HepG2 (cell line): Measurements from ENCODE around the gene GAS2. TPM values are rescaled to one million over a fixed set of nuclear protein-coding genes. Genes with fewer than 3 reads are reported as not detected.

Source experiments
- ATAC-seq: fragments of 200-7000 bp; cut with Tn5 transposase; 3 replicates; pipeline ENCODE4 v1.9.1; 2020; ENCODE audit warnings: mild to moderate bottlenecking, moderate library complexity
- BruUV-seq: library from RNA; stranded (reverse); fragments of 400-500 nt; replicated peaks from 2 replicates; lab custom pipeline; 2021; lab: Mats Ljungman, UMichigan
- CTCF ChIA-PET: fragments of 300-600 bp; formaldehyde crosslinking; extraction: SDS; loops from one replicate; lab custom pipeline; 2021; ENCODE audit warnings: low total read pairs, inconsistent platforms, low intra/inter-chr PET ratio; lab: Yijun Ruan, JAX
- POLR2A ChIA-PET: fragments of 350-600 bp; sonication (Branson Sonifier 250); formaldehyde crosslinking; loops from one replicate; lab custom pipeline; 2020; ENCODE audit warnings: antibody characterized with exemption, inconsistent platforms; lab: Yijun Ruan, JAX
- DNase-seq: peaks from one replicate; pipeline ENCODE4 v3.0.0-alpha.2; 2015; ENCODE audit warnings: low spot score
- FAIRE-seq: peaks from 3 replicates; lab custom pipeline; 2011; peaks lifted over from hg19 to GRCh38; lab: Jason Lieb, UNC
- H2AFZ ChIP-seq: one replicate; pipeline ENCODE4 v1.6.1; 2011; ENCODE audit warnings: low read length, inconsistent platforms
- H3K27ac ChIP-seq: fragments of 300-600 bp; 3 replicates; pipeline ENCODE4 v1.8.0; 2011; ENCODE audit warnings: mixed run types, mild to moderate bottlenecking, mixed read lengths, low read length, inconsistent platforms; ENCODE audit not compliant: insufficient read depth; ENCODE audit errors: extremely low read length
- H3K27me3 ChIP-seq, 2 experiments: fragments of 200-600 bp in 1 of 2; 2 replicates in 1 of 2; 3 replicates in 1 of 2; pipeline versions ENCODE4 v1.6.0 to v1.8.0; 2011; ENCODE audit warnings: low read length in 2 of 2, mild to moderate bottlenecking in 2 of 2, moderate library complexity in 2 of 2, inconsistent platforms in 1 of 2; ENCODE audit not compliant: insufficient read depth in 2 of 2, control insufficient read depth in 1 of 2
- H3K36me3 ChIP-seq, 2 experiments: fragments of 200-600 bp in 1 of 2; replicated peaks in 1 of 2; 2 replicates in 1 of 2; 3 replicates in 1 of 2; pipeline versions ENCODE4 v1.5.1 to v1.8.0; 2011; ENCODE audit warnings: low read length in 2 of 2, inconsistent platforms in 1 of 2; ENCODE audit not compliant: insufficient read depth in 2 of 2, control insufficient read depth in 1 of 2
- H3K4me1 ChIP-seq: 2 replicates; pipeline ENCODE4 v1.5.1; 2012; ENCODE audit warnings: low read length, inconsistent platforms; ENCODE audit not compliant: insufficient read depth
- H3K4me2 ChIP-seq: 2 replicates; pipeline ENCODE4 v1.6.0; 2011; ENCODE audit warnings: low read depth, low read length, inconsistent platforms
- H3K4me3 ChIP-seq, 3 experiments: fragments of 200-600 bp in 1 of 3; sonication (generic), shearing (Covaris generic) in 1 of 3; replicated peaks in 1 of 3; 2 replicates each; pipeline ENCODE4 v1.5.1; 2011 to 2016; ENCODE audit warnings: low read length in 3 of 3, inconsistent platforms in 2 of 3, low read depth in 2 of 3, mild to moderate bottlenecking in 2 of 3, control low read depth in 1 of 3, mixed read lengths in 1 of 3; ENCODE audit not compliant: insufficient read depth in 1 of 3
- H3K79me2 ChIP-seq: one replicate; pipeline ENCODE4 v1.6.1; 2011; ENCODE audit warnings: low read length, inconsistent platforms; ENCODE audit not compliant: insufficient read depth
- H3K9ac ChIP-seq: 2 replicates; pipeline ENCODE4 v1.6.0; 2011; ENCODE audit warnings: mild to moderate bottlenecking, low read depth, low read length, inconsistent platforms; ENCODE audit not compliant: insufficient read depth
- H3K9me3 ChIP-seq: 2 replicates; pipeline ENCODE4 v1.5.1; 2012; ENCODE audit warnings: mild to moderate bottlenecking, low read length
- H4K20me1 ChIP-seq: 2 replicates; pipeline ENCODE4 v1.6.0; 2011; ENCODE audit warnings: inconsistent platforms, mild to moderate bottlenecking, low read length, moderate library complexity; ENCODE audit not compliant: insufficient read depth
- AGO2 ChIP-seq: fragments of 200-400 bp; formaldehyde crosslinking; optimal IDR thresholded peaks from 2 replicates; pipeline ENCODE3; 2017; ENCODE audit warnings: mild to moderate bottlenecking, low read depth, low read length, moderate library complexity
- BCL3 ChIP-seq: sonication (generic); formaldehyde crosslinking; IDR thresholded peaks from 2 replicates; pipeline ENCODE4 v1.5.1; 2020; ENCODE audit warnings: mild to moderate bottlenecking, missing genetic modification reagents, moderate library complexity
- E2F1 ChIP-seq: sonication (generic); formaldehyde crosslinking; IDR thresholded peaks from 2 replicates; pipeline ENCODE4 v1.5.0; 2020; ENCODE audit warnings: missing genetic modification reagents
- HNRNPL ChIP-seq: fragments of 200-400 bp; formaldehyde crosslinking; IDR thresholded peaks from 2 replicates; pipeline ENCODE4 v1.6.1; 2017; ENCODE audit warnings: mild to moderate bottlenecking, low read depth, low read length
- IRX3 ChIP-seq: sonication (generic); formaldehyde crosslinking; IDR thresholded peaks from 2 replicates; pipeline ENCODE4 v1.8.1; 2023; ENCODE audit warnings: mild to moderate bottlenecking, low read depth, missing genetic modification reagents, borderline replicate concordance
- PLSCR1 ChIP-seq: sonication (generic); formaldehyde crosslinking; IDR thresholded peaks from 2 replicates; pipeline ENCODE4 v1.5.0; 2020; ENCODE audit warnings: missing genetic modification reagents, mild to moderate bottlenecking, borderline replicate concordance
- PRPF4 ChIP-seq: fragments of 200-400 bp; formaldehyde crosslinking; IDR thresholded peaks from 2 replicates; pipeline ENCODE4 v1.6.1; 2016; ENCODE audit warnings: low read length, low read depth; ENCODE audit not compliant: poor library complexity, severe bottlenecking
- ZBTB49 ChIP-seq: sonication (generic); formaldehyde crosslinking; IDR thresholded peaks from 2 replicates; pipeline ENCODE4 v1.4.0; 2020; ENCODE audit warnings: missing genetic modification reagents, borderline replicate concordance
- ZFP91 ChIP-seq: sonication (generic); formaldehyde crosslinking; IDR thresholded peaks from 2 replicates; pipeline ENCODE4 v1.9.0; 2022; ENCODE audit warnings: missing genetic modification reagents, mild to moderate bottlenecking, borderline replicate concordance
- ZNF558 ChIP-seq: sonication (generic); formaldehyde crosslinking; IDR thresholded peaks from 2 replicates; pipeline ENCODE4 v1.9.0; 2022; ENCODE audit warnings: mild to moderate bottlenecking, missing genetic modification reagents, borderline replicate concordance
- WGBS: methylation state at CpG from one replicate; pipeline ENCODE4 v1.1.6; 2017; ENCODE audit warnings: low lambda C conversion rate; 5-methylcytosine and 5-hydroxymethylcytosine counted together
- in situ Hi-C: cut with HindIII; loops from 2 replicates; pipeline ENCODE4 v1.10.0; 2017; ENCODE audit warnings: low pct_unique_long_range_greater_than_20kb; ENCODE audit not compliant: extremely low pct_ligation_motif_present
- intact Hi-C: fragments of 100-400 bp; cut with micrococcal nuclease; formaldehyde crosslinking; loops from one replicate; pipeline ENCODE4 v1.10.0; 2022; ENCODE audit not compliant: unreplicated experiment
- polyA plus RNA-seq, 8 experiments: library from polyadenylated mRNA; depleted of rRNA in 3 of 8; stranded (reverse) in 7 of 8; unstranded in 1 of 8; fragments of >200 nt; fragmentation: Illumina TruSeq in 4 of 8; extraction: Trizol in 4 of 8; gene quantifications; 2 replicates each; pipeline versions ENCODE4 v1.2.1 to v1.2.3, GENCODE V29; 2011 to 2016; ENCODE audit warnings: low read depth in 4 of 8, missing spikeins in 1 of 8, mixed read lengths in 1 of 8; ENCODE audit not compliant: insufficient read depth in 1 of 8
- total RNA-seq, 5 experiments: library from RNA; depleted of rRNA; stranded (reverse); fragments of >200 nt; fragmentation: Illumina TruSeq; extraction: Trizol; gene quantifications; 2 replicates each; pipeline ENCODE4 v1.2.3, GENCODE V29; 2016; ENCODE audit warnings: low read depth in 1 of 5

GAS2 gene
- total and polyA plus RNA-seq, 2 of the 13 experiments (the other 11 are each of a cell fraction or from before 2014, with no cell fraction given) = 26.0 to 85.1 TPM

GRCh38 chr11:22624742-22625447 is 41.5 kb upstream of the GAS2 start (continued):
- no peak for TF ChIP-seq PLSCR1 (CRISPR knock-in tag)
- TF ChIP-seq ZNF558 (CRISPR knock-in tag) = no peak

- WGBS = under 1% methylated on average over 50 of the region's 55 CpGs
- Histone ChIP-seq H3K9me3 (no peaks in the 10 kb centered on the region), H3K9ac (peak within 1 kb of the TSS; percentile 83), H3K4me1 (peaks cover 30% of the 10 kb centered on the region), H3K79me2 (peaks cover 21% of the 10 kb centered on the region), H3K27me3 (no peaks in the 10 kb centered on the region), H3K27ac (peak within 1 kb of the TSS; percentile 89), H3K36me3 (no peaks in the 10 kb centered on the region), H3K4me3 (peak within 1 kb of the TSS; percentile 77 to 93 (median 84)), H4K20me1 (no peaks in the 10 kb centered on the region), H3K4me2 (peak within 1 kb of the TSS; percentile 79), H2AFZ (peak within 1 kb of the TSS; percentile 97)
- peak; percentile 75 for FAIRE-seq
- peak; percentile 97 for DNase-seq
- intact Hi-C loops = loop anchor here (1.0 to 10.0 kb wide), 7 partner anchors 10 to 291 kb away; partner anchors contain the start of genes GAS2, SLC17A6 and SVIP
- ATAC-seq = peak; percentile 95
- CTCF ChIA-PET = interaction anchor here (1.0 kb wide), 1 partner anchor 105 kb away, joined by 3 read pairs; no protein-coding TSS in a partner anchor
- in situ Hi-C loops = no loop called here
- POLR2A ChIA-PET = interaction anchor here (0.6 to 4.6 kb wide), 11 partner anchors 9 to 204 kb away, joined by 3 to 55 read pairs (median 4); partner anchors contain the start of genes GAS2 and SVIP
- no TSS peak for BruUV-seq
- TF ChIP-seq AGO2 = peak; percentile 91
- TF ChIP-seq IRX3 (CRISPR knock-in tag) = peak; percentile 62; the same call in 1 of the 2 replicates
- TF ChIP-seq PRPF4 = no peak
- peak; percentile 17; the same call in 1 of the 2 replicates for TF ChIP-seq E2F1 (CRISPR knock-in tag)
- peak; percentile 90 for TF ChIP-seq ZFP91 (CRISPR knock-in tag)
- TF ChIP-seq BCL3 (CRISPR knock-in tag) = 0 out of 2 replicates have a peak, but pooled peaks have one; percentile 33
- no peak for TF ChIP-seq ZBTB49 (CRISPR knock-in tag)
- TF ChIP-seq HNRNPL = 0 out of 2 replicates have a peak, but pooled peaks have one; percentile 72
Measured at GRCh38 chr11:22625448-22626287, 40.7 kb upstream of the GAS2 start, which contains the start of gene FANCF. FANCF (minus strand) TSS chr11:22625823; CDS start chr11:22625810, 13 bp downstream.
